HL-60 (cell line): Measurements from ENCODE around the gene FTCDNL1.

ENCODE experiments used
- DNase-seq, 2 experiments: peaks; one replicate each; pipeline ENCODE4 v3.0.0-alpha.2; 2010 to 2020; ENCODE audit warnings: low read depth in 1 of 2, low spot score in 1 of 2
- H3K27ac ChIP-seq: fragments of 250-450 bp; sonication (Bioruptor Pico); replicated peaks from 2 replicates; pipeline ENCODE4 v1.5.1; 2020; ENCODE audit warnings: mild to moderate bottlenecking, moderate library complexity
- H3K27me3 ChIP-seq: fragments of 250-450 bp; sonication (Bioruptor Pico); 2 replicates; pipeline ENCODE4 v1.5.1; 2021; ENCODE audit warnings: mild to moderate bottlenecking, moderate library complexity; ENCODE audit not compliant: insufficient read depth, poor library complexity, severe bottlenecking
- H3K4me3 ChIP-seq: replicated peaks from 2 replicates; pipeline ENCODE4 v1.5.1; 2011; ENCODE audit warnings: mild to moderate bottlenecking, control low read depth, low read length; ENCODE audit not compliant: insufficient read depth
- GABPA ChIP-seq: IDR thresholded peaks from 2 replicates; pipeline ENCODE4 v1.6.1; 2012; ENCODE audit warnings: low read depth
- POLR2AphosphoS5 ChIP-seq: IDR thresholded peaks from 2 replicates; pipeline ENCODE4 v1.6.1; 2012; ENCODE audit warnings: low read depth
- SPI1 ChIP-seq: IDR thresholded peaks from 2 replicates; pipeline ENCODE4 v1.6.1; 2012; ENCODE audit warnings: low read depth, mild to moderate bottlenecking, borderline replicate concordance
- TF ChIP-seq, protein P1 (sequence below): IDR thresholded peaks from 2 replicates; pipeline ENCODE4 v1.6.1; 2012; ENCODE audit warnings: low read depth; ENCODE audit not compliant: insufficient replicate concordance
- TF ChIP-seq, protein P2 (sequence below): IDR thresholded peaks from one replicate; pipeline ENCODE4 v1.5.1; 2011; ENCODE audit warnings: low read length, control low read depth, inconsistent platforms; ENCODE audit not compliant: insufficient read depth

Gene FTCDNL1

GRCh38 chr2:199713746-199714145, 137.2 kb downstream of the FTCDNL1 start:
- no peak overlapping the region for H3K4me3 ChIP-seq
- H3K27me3 ChIP-seq, result no peaks in the 10 kb centered on the region
- no peak for DNase-seq
- TF ChIP-seq SPI1 (no peak), POLR2AphosphoS5 (no peak), GABPA (no peak)
- TF ChIP-seq, protein P1, sequence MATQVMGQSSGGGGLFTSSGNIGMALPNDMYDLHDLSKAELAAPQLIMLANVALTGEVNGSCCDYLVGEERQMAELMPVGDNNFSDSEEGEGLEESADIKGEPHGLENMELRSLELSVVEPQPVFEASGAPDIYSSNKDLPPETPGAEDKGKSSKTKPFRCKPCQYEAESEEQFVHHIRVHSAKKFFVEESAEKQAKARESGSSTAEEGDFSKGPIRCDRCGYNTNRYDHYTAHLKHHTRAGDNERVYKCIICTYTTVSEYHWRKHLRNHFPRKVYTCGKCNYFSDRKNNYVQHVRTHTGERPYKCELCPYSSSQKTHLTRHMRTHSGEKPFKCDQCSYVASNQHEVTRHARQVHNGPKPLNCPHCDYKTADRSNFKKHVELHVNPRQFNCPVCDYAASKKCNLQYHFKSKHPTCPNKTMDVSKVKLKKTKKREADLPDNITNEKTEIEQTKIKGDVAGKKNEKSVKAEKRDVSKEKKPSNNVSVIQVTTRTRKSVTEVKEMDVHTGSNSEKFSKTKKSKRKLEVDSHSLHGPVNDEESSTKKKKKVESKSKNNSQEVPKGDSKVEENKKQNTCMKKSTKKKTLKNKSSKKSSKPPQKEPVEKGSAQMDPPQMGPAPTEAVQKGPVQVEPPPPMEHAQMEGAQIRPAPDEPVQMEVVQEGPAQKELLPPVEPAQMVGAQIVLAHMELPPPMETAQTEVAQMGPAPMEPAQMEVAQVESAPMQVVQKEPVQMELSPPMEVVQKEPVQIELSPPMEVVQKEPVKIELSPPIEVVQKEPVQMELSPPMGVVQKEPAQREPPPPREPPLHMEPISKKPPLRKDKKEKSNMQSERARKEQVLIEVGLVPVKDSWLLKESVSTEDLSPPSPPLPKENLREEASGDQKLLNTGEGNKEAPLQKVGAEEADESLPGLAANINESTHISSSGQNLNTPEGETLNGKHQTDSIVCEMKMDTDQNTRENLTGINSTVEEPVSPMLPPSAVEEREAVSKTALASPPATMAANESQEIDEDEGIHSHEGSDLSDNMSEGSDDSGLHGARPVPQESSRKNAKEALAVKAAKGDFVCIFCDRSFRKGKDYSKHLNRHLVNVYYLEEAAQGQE, result no peak
- TF ChIP-seq, protein P2, sequence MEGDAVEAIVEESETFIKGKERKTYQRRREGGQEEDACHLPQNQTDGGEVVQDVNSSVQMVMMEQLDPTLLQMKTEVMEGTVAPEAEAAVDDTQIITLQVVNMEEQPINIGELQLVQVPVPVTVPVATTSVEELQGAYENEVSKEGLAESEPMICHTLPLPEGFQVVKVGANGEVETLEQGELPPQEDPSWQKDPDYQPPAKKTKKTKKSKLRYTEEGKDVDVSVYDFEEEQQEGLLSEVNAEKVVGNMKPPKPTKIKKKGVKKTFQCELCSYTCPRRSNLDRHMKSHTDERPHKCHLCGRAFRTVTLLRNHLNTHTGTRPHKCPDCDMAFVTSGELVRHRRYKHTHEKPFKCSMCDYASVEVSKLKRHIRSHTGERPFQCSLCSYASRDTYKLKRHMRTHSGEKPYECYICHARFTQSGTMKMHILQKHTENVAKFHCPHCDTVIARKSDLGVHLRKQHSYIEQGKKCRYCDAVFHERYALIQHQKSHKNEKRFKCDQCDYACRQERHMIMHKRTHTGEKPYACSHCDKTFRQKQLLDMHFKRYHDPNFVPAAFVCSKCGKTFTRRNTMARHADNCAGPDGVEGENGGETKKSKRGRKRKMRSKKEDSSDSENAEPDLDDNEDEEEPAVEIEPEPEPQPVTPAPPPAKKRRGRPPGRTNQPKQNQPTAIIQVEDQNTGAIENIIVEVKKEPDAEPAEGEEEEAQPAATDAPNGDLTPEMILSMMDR, result no peak
- H3K27ac ChIP-seq, result no peak overlapping the region

DNA sequence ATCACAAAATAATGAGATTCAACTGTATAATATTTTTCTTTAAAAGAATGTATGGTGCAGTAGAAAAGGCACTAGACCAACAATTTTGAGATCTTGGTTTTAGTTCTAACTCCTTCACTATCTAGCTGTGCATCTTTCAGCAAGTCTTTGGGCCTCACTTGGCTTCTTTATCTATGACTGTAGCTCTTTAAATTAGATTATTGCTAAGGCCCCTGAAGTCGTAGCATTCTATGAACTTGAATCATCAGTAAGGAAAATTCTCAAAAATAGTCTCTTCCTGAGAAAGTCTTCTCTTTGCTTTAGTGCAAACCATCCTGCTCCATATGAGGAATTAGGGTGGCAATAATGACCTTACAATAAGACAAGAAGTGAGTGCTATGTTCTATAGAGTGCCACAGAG, 140.4 kb downstream of the FTCDNL1 start:
- Histone ChIP-seq H3K27ac (no peak overlapping the region), H3K4me3 (no peak overlapping the region), H3K27me3 (no peaks in the 10 kb centered on the region)
- no peak for DNase-seq
- TF ChIP-seq GABPA (no peak), SPI1 (no peak), POLR2AphosphoS5 (no peak)
- TF ChIP-seq, protein P1, result no peak
- TF ChIP-seq, protein P2, result no peak
